SK-N-SH (cell line): Measurements from ENCODE around the gene SMIM41.

Experiments used
- CTCF ChIP-seq: fragments of 200-600 bp; sonication (generic); IDR thresholded peaks from 2 replicates; pipeline ENCODE4 v1.6.1; 2017; ENCODE audit warnings: antibody characterized with exemption, mild to moderate bottlenecking, moderate library complexity
- EP300 ChIP-seq, 2 experiments: IDR thresholded peaks; 2 replicates each; pipeline versions ENCODE4 v1.4.0 to v1.6.1; 2012; ENCODE audit warnings: borderline replicate concordance in 1 of 2, low read depth in 1 of 2, low read length in 1 of 2
- EZH2phosphoT487 ChIP-seq: fragments of 200-600 bp; sonication (generic); IDR thresholded peaks from 2 replicates; pipeline ENCODE4 v1.6.1; 2017; ENCODE audit warnings: low read depth, mixed run types, mild to moderate bottlenecking, antibody characterized with exemption, moderate library complexity, borderline replicate concordance
- FOSL2 ChIP-seq: IDR thresholded peaks from 2 replicates; pipeline ENCODE4 v1.4.0; 2012; ENCODE audit warnings: low read depth, mild to moderate bottlenecking, moderate library complexity, borderline replicate concordance
- GABPA ChIP-seq: IDR thresholded peaks from 2 replicates; pipeline ENCODE4 v1.4.0; 2012; ENCODE audit warnings: low read depth, mild to moderate bottlenecking
- RAD21 ChIP-seq: IDR thresholded peaks from 2 replicates; pipeline ENCODE4 v1.6.1; 2012; ENCODE audit warnings: mild to moderate bottlenecking, low read length
- TAF1 ChIP-seq: IDR thresholded peaks from 2 replicates; pipeline ENCODE4 v1.6.1; 2012; ENCODE audit warnings: low read depth, mild to moderate bottlenecking, low read length, moderate library complexity, borderline replicate concordance
- USF2 ChIP-seq: fragments of 150-350 bp; IDR thresholded peaks from 2 replicates; pipeline ENCODE4 v1.6.1; 2017; ENCODE audit warnings: antibody characterized with exemption, low read length, low read depth, borderline replicate concordance
- YY1 ChIP-seq: IDR thresholded peaks from 2 replicates; pipeline ENCODE4 v1.4.0; 2012; ENCODE audit warnings: low read depth, mild to moderate bottlenecking

- TF ChIP-seq CTCF, result no peak
- TF ChIP-seq TAF1, result no peak
- no peak for TF ChIP-seq EP300 (IDR thresholded peaks at IDR 0.05; ENCODE audit: borderline replicate concordance in 1 of 2, low read depth in 1 of 2, low read length in 1 of 2)
- no peak for TF ChIP-seq GABPA
- no peak for TF ChIP-seq USF2
- no peak for TF ChIP-seq EZH2phosphoT487
- TF ChIP-seq FOSL2, result no peak
- no peak for TF ChIP-seq RAD21
- no peak for TF ChIP-seq YY1
Measured at GRCh38 chr12:52079576-52080402, at the start of gene SMIM41.
